Brain microvascular endothelial cell (primary cell): ENCODE measurements around the gene SPOCK3.

Experiments used
- DNase-seq: peaks from one replicate; pipeline ENCODE4 v3.0.0-alpha.2; 2020
- H3K27ac ChIP-seq: fragments of 250-450 bp; sonication (Bioruptor Pico); 2 replicates; pipeline ENCODE4 v1.5.1; 2020; ENCODE audit warnings: mild to moderate bottlenecking, moderate library complexity
- H3K27me3 ChIP-seq: fragments of 250-450 bp; sonication (Bioruptor Pico); replicated peaks from 2 replicates; pipeline ENCODE4 v1.5.1; 2020; ENCODE audit warnings: mild to moderate bottlenecking
- H3K36me3 ChIP-seq: fragments of 250-450 bp; sonication (Bioruptor Pico); replicated peaks from 2 replicates; pipeline ENCODE4 v1.5.1; 2020; ENCODE audit warnings: mild to moderate bottlenecking
- H3K4me3 ChIP-seq: 2 replicates; pipeline ENCODE4 v1.5.1; 2011; ENCODE audit warnings: low read depth, mild to moderate bottlenecking, control low read depth, low read length, moderate library complexity
- in situ Hi-C: cut with HindIII; loops from 2 replicates; pipeline ENCODE4 v1.10.0; 2017; ENCODE audit warnings: low sequenced_read_pairs, low pct_ligation_motif_present
- TF ChIP-seq, protein P1 (sequence below): IDR thresholded peaks from 2 replicates; pipeline ENCODE4 v1.5.1; 2011; ENCODE audit warnings: low read depth, mild to moderate bottlenecking, moderate library complexity, low read length, control low read depth, inconsistent platforms; ENCODE audit errors: missing control alignments

The SPOCK3 gene

GRCh38 chr4:167239627-167240026, 5.3 kb upstream of the SPOCK3 start:
- TF ChIP-seq, protein P1, sequence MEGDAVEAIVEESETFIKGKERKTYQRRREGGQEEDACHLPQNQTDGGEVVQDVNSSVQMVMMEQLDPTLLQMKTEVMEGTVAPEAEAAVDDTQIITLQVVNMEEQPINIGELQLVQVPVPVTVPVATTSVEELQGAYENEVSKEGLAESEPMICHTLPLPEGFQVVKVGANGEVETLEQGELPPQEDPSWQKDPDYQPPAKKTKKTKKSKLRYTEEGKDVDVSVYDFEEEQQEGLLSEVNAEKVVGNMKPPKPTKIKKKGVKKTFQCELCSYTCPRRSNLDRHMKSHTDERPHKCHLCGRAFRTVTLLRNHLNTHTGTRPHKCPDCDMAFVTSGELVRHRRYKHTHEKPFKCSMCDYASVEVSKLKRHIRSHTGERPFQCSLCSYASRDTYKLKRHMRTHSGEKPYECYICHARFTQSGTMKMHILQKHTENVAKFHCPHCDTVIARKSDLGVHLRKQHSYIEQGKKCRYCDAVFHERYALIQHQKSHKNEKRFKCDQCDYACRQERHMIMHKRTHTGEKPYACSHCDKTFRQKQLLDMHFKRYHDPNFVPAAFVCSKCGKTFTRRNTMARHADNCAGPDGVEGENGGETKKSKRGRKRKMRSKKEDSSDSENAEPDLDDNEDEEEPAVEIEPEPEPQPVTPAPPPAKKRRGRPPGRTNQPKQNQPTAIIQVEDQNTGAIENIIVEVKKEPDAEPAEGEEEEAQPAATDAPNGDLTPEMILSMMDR = no peak
- no peak overlapping the region for H3K27ac ChIP-seq
- H3K4me3 ChIP-seq = no peak overlapping the region
- no peaks in the 10 kb centered on the region for H3K36me3 ChIP-seq
- no peak for DNase-seq
- in situ Hi-C loops = no loop called here
- H3K27me3 ChIP-seq = peaks cover 4% of the 10 kb centered on the region

GRCh38 chr4:167238226-167238625, 3.9 kb upstream of the SPOCK3 start:
- Histone ChIP-seq H3K36me3 (no peaks in the 10 kb centered on the region), H3K4me3 (no peak overlapping the region), H3K27me3 (peaks cover 9% of the 10 kb centered on the region), H3K27ac (no peak overlapping the region)
- no peak for DNase-seq
- in situ Hi-C loops = no loop called here
- TF ChIP-seq, protein P1 = no peak

- H3K27me3 ChIP-seq = peaks cover 16% of the 10 kb centered on the region
- TF ChIP-seq, protein P1 = no peak
- peak; percentile 2 for DNase-seq
- no peak overlapping the region for H3K27ac ChIP-seq
- peak overlapping the region; percentile 68 for H3K4me3 ChIP-seq
- in situ Hi-C loops = no loop called here
- no peaks in the 10 kb centered on the region for H3K36me3 ChIP-seq
Observed at GRCh38 chr4:167233685-167234315, 494 bp downstream of the SPOCK3 start.

DNA sequence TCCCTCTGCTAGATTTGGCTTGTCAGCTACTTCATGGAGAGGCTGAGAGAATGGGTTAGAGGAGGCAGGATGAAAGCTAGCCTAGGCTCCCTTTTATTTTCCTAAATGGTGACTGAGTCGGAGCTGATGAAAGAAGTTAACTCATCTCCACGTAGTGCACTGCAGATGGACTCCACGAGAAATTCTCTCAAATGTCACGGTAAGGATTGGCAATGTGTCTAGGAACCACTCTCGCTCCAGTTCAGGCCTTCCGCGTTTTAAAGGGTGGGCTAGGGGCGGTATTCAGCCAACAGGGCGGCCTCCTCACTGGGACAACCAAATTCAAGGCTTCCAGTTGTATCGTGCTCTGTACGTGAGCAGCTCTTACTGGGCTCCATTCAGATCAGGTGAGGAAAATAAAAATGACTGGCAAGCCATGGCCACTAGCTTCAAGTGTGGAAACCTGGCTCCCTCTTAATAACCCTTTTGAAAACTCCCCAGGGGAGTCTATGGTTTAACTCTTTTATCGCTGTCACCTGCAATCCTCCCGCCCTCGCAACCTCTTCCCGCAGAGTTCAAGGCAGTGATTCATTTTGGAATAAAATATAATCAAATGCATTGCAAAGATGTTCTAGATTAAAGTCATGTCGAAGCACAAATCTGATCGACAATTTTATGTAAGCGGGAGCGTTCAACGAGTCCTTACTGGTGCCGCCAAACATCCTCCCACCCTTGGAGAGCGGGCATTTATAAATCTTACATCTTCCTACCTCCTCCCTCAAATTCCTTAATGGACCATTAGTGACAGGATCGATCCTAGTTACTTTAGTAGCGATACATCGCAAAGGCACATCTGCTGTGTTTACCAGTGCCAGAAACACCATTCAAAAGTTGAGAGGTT, 1.2 kb downstream of the SPOCK3 start:
- Histone ChIP-seq H3K27me3 (peaks cover 16% of the 10 kb centered on the region), H3K36me3 (no peaks in the 10 kb centered on the region), H3K4me3 (peak overlapping the region; percentile 68), H3K27ac (no peak overlapping the region)
- no peak for DNase-seq
- TF ChIP-seq, protein P1 = no peak
- in situ Hi-C loops = no loop called here

DNA sequence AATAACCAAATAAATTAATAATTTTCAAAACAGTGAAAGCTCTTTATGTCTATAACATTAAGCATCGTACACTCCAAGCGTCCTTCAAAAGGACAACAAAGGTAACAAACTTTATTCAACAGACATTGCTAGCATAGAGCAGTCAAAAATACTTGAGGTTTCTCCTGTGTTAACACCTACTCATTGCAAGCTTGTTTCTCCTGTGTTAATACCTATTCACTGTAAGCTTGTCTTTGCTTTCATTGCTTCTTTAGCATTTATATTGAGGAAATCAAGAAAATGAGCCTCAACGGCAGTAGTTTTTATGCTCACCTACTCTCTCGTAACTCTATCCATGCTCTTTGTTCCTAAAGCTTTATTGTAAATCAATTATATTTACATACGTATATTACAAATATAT, 3.5 kb downstream of the SPOCK3 start:
- Histone ChIP-seq H3K27ac (no peak overlapping the region), H3K36me3 (no peaks in the 10 kb centered on the region), H3K27me3 (peaks cover 16% of the 10 kb centered on the region), H3K4me3 (no peak overlapping the region)
- in situ Hi-C loops = no loop called here
- no peak for DNase-seq
- TF ChIP-seq, protein P1 = no peak
